ENCODE measurements around the gene ZGRF1.

DNA sequence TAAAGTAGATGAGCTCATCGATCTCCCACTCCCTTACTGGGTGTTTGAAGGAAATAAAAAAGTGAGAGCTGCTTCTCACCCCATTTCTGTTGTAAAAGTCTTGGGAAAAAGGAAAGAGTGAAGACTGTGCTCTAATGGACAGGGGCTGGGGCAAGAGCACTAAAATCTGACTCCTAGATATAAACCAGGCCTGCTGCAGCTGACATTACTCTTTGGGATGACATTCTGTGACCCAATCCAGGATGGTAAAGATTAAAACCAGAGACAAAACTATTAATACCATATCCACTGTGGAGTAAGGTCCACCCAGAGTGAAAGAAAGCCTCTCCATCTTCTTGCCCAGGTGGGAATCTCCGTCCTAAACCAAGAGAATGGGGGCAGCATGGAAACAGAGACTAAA lies 100.6 kb downstream of the ZGRF1 start:
- TF ChIP-seq, protein P1, sequence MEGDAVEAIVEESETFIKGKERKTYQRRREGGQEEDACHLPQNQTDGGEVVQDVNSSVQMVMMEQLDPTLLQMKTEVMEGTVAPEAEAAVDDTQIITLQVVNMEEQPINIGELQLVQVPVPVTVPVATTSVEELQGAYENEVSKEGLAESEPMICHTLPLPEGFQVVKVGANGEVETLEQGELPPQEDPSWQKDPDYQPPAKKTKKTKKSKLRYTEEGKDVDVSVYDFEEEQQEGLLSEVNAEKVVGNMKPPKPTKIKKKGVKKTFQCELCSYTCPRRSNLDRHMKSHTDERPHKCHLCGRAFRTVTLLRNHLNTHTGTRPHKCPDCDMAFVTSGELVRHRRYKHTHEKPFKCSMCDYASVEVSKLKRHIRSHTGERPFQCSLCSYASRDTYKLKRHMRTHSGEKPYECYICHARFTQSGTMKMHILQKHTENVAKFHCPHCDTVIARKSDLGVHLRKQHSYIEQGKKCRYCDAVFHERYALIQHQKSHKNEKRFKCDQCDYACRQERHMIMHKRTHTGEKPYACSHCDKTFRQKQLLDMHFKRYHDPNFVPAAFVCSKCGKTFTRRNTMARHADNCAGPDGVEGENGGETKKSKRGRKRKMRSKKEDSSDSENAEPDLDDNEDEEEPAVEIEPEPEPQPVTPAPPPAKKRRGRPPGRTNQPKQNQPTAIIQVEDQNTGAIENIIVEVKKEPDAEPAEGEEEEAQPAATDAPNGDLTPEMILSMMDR (IDR thresholded peaks at IDR 0.05): no peak
- no peak for TF ChIP-seq POLR2A (IDR thresholded peaks at IDR 0.05)
